ENCODE measurements around the gene DCAF8.

Gene DCAF8

GRCh38 chr1:160228431-160228830 is 33.9 kb downstream of the DCAF8 start:
- TF ChIP-seq, protein P1, sequence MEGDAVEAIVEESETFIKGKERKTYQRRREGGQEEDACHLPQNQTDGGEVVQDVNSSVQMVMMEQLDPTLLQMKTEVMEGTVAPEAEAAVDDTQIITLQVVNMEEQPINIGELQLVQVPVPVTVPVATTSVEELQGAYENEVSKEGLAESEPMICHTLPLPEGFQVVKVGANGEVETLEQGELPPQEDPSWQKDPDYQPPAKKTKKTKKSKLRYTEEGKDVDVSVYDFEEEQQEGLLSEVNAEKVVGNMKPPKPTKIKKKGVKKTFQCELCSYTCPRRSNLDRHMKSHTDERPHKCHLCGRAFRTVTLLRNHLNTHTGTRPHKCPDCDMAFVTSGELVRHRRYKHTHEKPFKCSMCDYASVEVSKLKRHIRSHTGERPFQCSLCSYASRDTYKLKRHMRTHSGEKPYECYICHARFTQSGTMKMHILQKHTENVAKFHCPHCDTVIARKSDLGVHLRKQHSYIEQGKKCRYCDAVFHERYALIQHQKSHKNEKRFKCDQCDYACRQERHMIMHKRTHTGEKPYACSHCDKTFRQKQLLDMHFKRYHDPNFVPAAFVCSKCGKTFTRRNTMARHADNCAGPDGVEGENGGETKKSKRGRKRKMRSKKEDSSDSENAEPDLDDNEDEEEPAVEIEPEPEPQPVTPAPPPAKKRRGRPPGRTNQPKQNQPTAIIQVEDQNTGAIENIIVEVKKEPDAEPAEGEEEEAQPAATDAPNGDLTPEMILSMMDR (IDR thresholded peaks at IDR 0.05; ENCODE audit: borderline replicate concordance, control extremely low read depth, extremely low read depth, insufficient read depth, missing control alignments) = no peak
- DNase-seq (ENCODE audit: low spot score) = no peak

GRCh38 chr1:160227561-160227960 is 34.8 kb downstream of the DCAF8 start:
- TF ChIP-seq, protein P1 (IDR thresholded peaks at IDR 0.05; ENCODE audit: borderline replicate concordance, control extremely low read depth, extremely low read depth, insufficient read depth, missing control alignments) = no peak
- DNase-seq (ENCODE audit: low spot score) = no peak
- in situ Hi-C loops (cut with MboI; ENCODE audit: low sequenced_read_pairs, unreplicated experiment) = no loop called here

More at GRCh38 chr1:160228431-160228830, 33.9 kb downstream of the DCAF8 start:
- in situ Hi-C loops (cut with MboI; ENCODE audit: low sequenced_read_pairs, unreplicated experiment) = no loop called here

GRCh38 chr1:160227034-160227433 is 35.3 kb downstream of the DCAF8 start:
- TF ChIP-seq, protein P1 (IDR thresholded peaks at IDR 0.05; ENCODE audit: borderline replicate concordance, control extremely low read depth, extremely low read depth, insufficient read depth, missing control alignments) = no peak

GRCh38 chr1:160226623-160227022 is 35.7 kb downstream of the DCAF8 start:
- DNase-seq (ENCODE audit: low spot score) = peak; percentile 64

More at GRCh38 chr1:160227034-160227433, 35.3 kb downstream of the DCAF8 start:
- in situ Hi-C loops (cut with MboI; ENCODE audit: low sequenced_read_pairs, unreplicated experiment) = no loop called here
- no peak for DNase-seq (ENCODE audit: low spot score)

DNA sequence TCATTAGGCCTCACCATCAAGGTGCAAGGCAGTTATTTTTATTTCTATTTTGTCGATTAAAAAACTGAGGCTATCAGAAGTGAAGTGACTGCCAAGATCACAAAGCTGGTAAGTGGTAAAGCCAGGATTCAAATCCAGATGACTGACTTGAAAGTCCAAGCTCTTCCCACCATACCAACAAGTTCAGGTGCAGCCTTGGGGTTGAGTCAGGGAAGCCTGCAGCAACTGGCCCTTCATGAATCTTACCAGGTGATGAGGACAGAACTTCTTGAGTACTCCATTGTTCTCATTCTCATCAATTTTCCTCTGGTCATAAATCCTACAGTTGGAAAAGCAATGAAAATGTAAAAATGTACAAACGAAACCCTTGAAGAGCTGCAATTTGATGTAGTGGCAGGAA is 37.0 kb downstream of the DCAF8 start:
- TF ChIP-seq, protein P1 (IDR thresholded peaks at IDR 0.05; ENCODE audit: borderline replicate concordance, control extremely low read depth, extremely low read depth, insufficient read depth, missing control alignments) = no peak
- in situ Hi-C loops (cut with MboI; ENCODE audit: low sequenced_read_pairs, unreplicated experiment) = no loop called here
- no peak for DNase-seq (ENCODE audit: low spot score)

More at GRCh38 chr1:160226623-160227022, 35.7 kb downstream of the DCAF8 start:
- in situ Hi-C loops (cut with MboI; ENCODE audit: low sequenced_read_pairs, unreplicated experiment) = no loop called here
- TF ChIP-seq, protein P1 (IDR thresholded peaks at IDR 0.05; ENCODE audit: borderline replicate concordance, control extremely low read depth, extremely low read depth, insufficient read depth, missing control alignments) = no peak

- no peak for DNase-seq (ENCODE audit: low spot score)
- in situ Hi-C loops (cut with MboI; ENCODE audit: low sequenced_read_pairs, unreplicated experiment) = no loop called here
- TF ChIP-seq, protein P1 (IDR thresholded peaks at IDR 0.05; ENCODE audit: borderline replicate concordance, control extremely low read depth, extremely low read depth, insufficient read depth, missing control alignments) = no peak
Measured at GRCh38 chr1:160224606-160225005, 37.7 kb downstream of the DCAF8 start.
